ENCODE data around the gene TAF4.
"Not testable (repeated sequence)": the region's sequence is repeated elsewhere in the genome, so short reads cannot be mapped to it uniquely, and the experiment has no call there.

TAF4 gene

GRCh38 chr20:62065674-62066338, at the start of gene TAF4:
Gene TAF4 (minus strand): TSS chr20:62065881. CDS start chr20:62065810, 71 bp downstream.
- DNase-seq: peak; percentile 87

- DNase-seq: no peak
Observed at GRCh38 chr20:62114894-62115293, 49.2 kb upstream of the TAF4 start.

GRCh38 chr20:62112368-62112767, 46.7 kb upstream of the TAF4 start:
- no peak for DNase-seq

GRCh38 chr20:62111148-62111547, 45.5 kb upstream of the TAF4 start:
- no peak for DNase-seq

GRCh38 chr20:62105592-62105991, 39.9 kb upstream of the TAF4 start:
- no peak for DNase-seq

GRCh38 chr20:62104791-62105345, 39.2 kb upstream of the TAF4 start:
- DNase-seq: no peak

- no peak for DNase-seq
Observed at GRCh38 chr20:62104234-62104789, 38.6 kb upstream of the TAF4 start.

GRCh38 chr20:62103508-62104233, 38.0 kb upstream of the TAF4 start:
- DNase-seq: no peak

GRCh38 chr20:62101078-62101477, 35.4 kb upstream of the TAF4 start:
- no peak for DNase-seq

- no peak for DNase-seq
Observed at GRCh38 chr20:62097881-62098407, 32.3 kb upstream of the TAF4 start.

GRCh38 chr20:62096421-62097380, 31.0 kb upstream of the TAF4 start:
- DNase-seq: no peak

GRCh38 chr20:62089393-62089792, 23.7 kb upstream of the TAF4 start:
- no peak for DNase-seq

- no peak for DNase-seq
Observed at GRCh38 chr20:62088258-62089127, 22.8 kb upstream of the TAF4 start.

GRCh38 chr20:62087632-62088031, 22.0 kb upstream of the TAF4 start:
- no peak for DNase-seq

GRCh38 chr20:62087227-62087626, 21.5 kb upstream of the TAF4 start:
- no peak for DNase-seq

GRCh38 chr20:62085206-62085605, 19.5 kb upstream of the TAF4 start:
- no peak for DNase-seq

GRCh38 chr20:62084224-62084623, 18.5 kb upstream of the TAF4 start:
- DNase-seq: not testable (repeated sequence)

GRCh38 chr20:62083312-62083711, 17.6 kb upstream of the TAF4 start:
- DNase-seq: no peak

GRCh38 chr20:62080249-62080990, 14.7 kb upstream of the TAF4 start:
- DNase-seq: no peak

GRCh38 chr20:62079166-62079565, 13.5 kb upstream of the TAF4 start:
- DNase-seq: no peak

- no peak for DNase-seq
Observed at GRCh38 chr20:62073323-62073722, 7.6 kb upstream of the TAF4 start.

Data from left hindlimb (tissue), 1 donor.